H1 (cell line): ENCODE data around the gene TPPP2. TPM values are rescaled to one million over a fixed set of nuclear protein-coding genes. Genes with fewer than 3 reads are reported as not detected.

Experiments
- CTCF ChIA-PET: fragments of 300-600 bp; sonication (Branson Sonifier 250); formaldehyde crosslinking; loops from one replicate; lab custom pipeline; 2021; ENCODE audit not compliant: partially characterized antibody; lab: Charles Lee
- POLR2A ChIA-PET: fragments of 300-600 bp; sonication (Branson Sonifier 250); formaldehyde crosslinking; loops from one replicate; lab custom pipeline; 2021; ENCODE audit warnings: inconsistent platforms; ENCODE audit not compliant: partially characterized antibody; lab: Charles Lee
- DNase-seq, 2 experiments: peaks; one replicate each; pipeline versions ENCODE4 v3.0.0 to v3.0.0-alpha.2; 2010 to 2022; ENCODE audit warnings: low spot score in 2 of 2, low read depth in 1 of 2, mixed read lengths in 1 of 2
- FAIRE-seq: peaks from 2 replicates; lab custom pipeline; 2011; peaks lifted over from hg19 to GRCh38; lab: Jason Lieb, UNC
- H2AFZ ChIP-seq: 2 replicates; pipeline ENCODE4 v1.8.1; 2012; ENCODE audit warnings: low read length, inconsistent platforms
- H2AK5ac ChIP-seq: 2 replicates; pipeline ENCODE4 v1.6.1; 2013; ENCODE audit warnings: low read depth, low read length
- H2BK120ac ChIP-seq: replicated peaks from 2 replicates; pipeline ENCODE3; 2013; ENCODE audit warnings: low read depth, low read length, inconsistent platforms
- H2BK12ac ChIP-seq: 2 replicates; pipeline ENCODE4 v1.6.1; 2013; ENCODE audit warnings: low read depth, low read length
- H2BK15ac ChIP-seq: 2 replicates; pipeline ENCODE4 v1.6.1; 2013; ENCODE audit warnings: low read length
- H2BK20ac ChIP-seq: 2 replicates; pipeline ENCODE4 v1.6.1; 2013; ENCODE audit warnings: low read length
- H2BK5ac ChIP-seq: 2 replicates; pipeline ENCODE4 v1.6.1; 2013; ENCODE audit warnings: low read depth, low read length
- H3K14ac ChIP-seq: 2 replicates; pipeline ENCODE4 v1.6.1; 2013; ENCODE audit warnings: inconsistent platforms; ENCODE audit not compliant: insufficient read length
- H3K18ac ChIP-seq: 2 replicates; pipeline ENCODE4 v1.6.1; 2013; ENCODE audit warnings: low read length; ENCODE audit errors: extremely low read depth
- H3K23ac ChIP-seq: 2 replicates; pipeline ENCODE4 v1.6.1; 2013; ENCODE audit warnings: inconsistent platforms; ENCODE audit not compliant: insufficient read length
- H3K23me2 ChIP-seq: 2 replicates; pipeline ENCODE4 v1.6.1; 2013; ENCODE audit warnings: low read depth, low read length
- H3K27ac ChIP-seq: 2 replicates; pipeline ENCODE4 v1.6.1; 2011; ENCODE audit warnings: low read depth, low read length, inconsistent platforms
- H3K27me3 ChIP-seq, 4 experiments: replicated peaks in 1 of 4; 1 replicate in 1 of 4; 2 replicates in 3 of 4; pipeline versions ENCODE4 v1.6.1 to v1.8.1; 2011 to 2013; ENCODE audit warnings: low read length in 3 of 4, mild to moderate bottlenecking in 3 of 4, inconsistent platforms in 2 of 4, mixed read lengths in 2 of 4, moderate library complexity in 1 of 4; ENCODE audit not compliant: control insufficient read depth in 3 of 4, insufficient read depth in 3 of 4; ENCODE audit errors: extremely low read depth in 1 of 4
- H3K36me3 ChIP-seq, 4 experiments: 2 replicates each; pipeline versions ENCODE4 v1.6.1 to v1.8.1; 2011 to 2013; ENCODE audit warnings: mild to moderate bottlenecking in 4 of 4, low read length in 3 of 4, moderate library complexity in 2 of 4, control low read depth in 1 of 4, inconsistent platforms in 1 of 4; ENCODE audit not compliant: insufficient read depth in 4 of 4, control insufficient read depth in 2 of 4
- H3K4ac ChIP-seq: replicated peaks from 2 replicates; pipeline ENCODE3; 2013; ENCODE audit warnings: low read length, low read depth, mixed read lengths, inconsistent platforms; ENCODE audit not compliant: insufficient read length
- H3K4me1 ChIP-seq, 4 experiments: replicated peaks in 1 of 4; 1 replicate in 1 of 4; 2 replicates in 3 of 4; pipeline versions ENCODE4 v1.6.1 to v1.8.1; 2011 to 2013; ENCODE audit warnings: low read length in 3 of 4, inconsistent platforms in 2 of 4, mixed read lengths in 1 of 4; ENCODE audit not compliant: insufficient read depth in 4 of 4, control insufficient read depth in 3 of 4
- H3K4me2 ChIP-seq, 2 experiments: 2 replicates each; pipeline versions ENCODE4 v1.6.1 to v1.8.1; 2011 to 2013; ENCODE audit warnings: low read depth in 2 of 2, low read length in 2 of 2, control low read depth in 1 of 2, inconsistent platforms in 1 of 2, mild to moderate bottlenecking in 1 of 2; ENCODE audit not compliant: insufficient read depth in 1 of 2
- H3K4me3 ChIP-seq, 4 experiments: fragments of 200-600, 300-600 bp in 1 of 4; sonication (generic), shearing (Covaris generic), sonication (Bioruptor Twin) in 1 of 4; 2 replicates each; pipeline versions ENCODE4 v1.5.1 to v1.8.1; 2011 to 2016; ENCODE audit warnings: low read length in 4 of 4, low read depth in 3 of 4, control low read depth in 2 of 4, inconsistent platforms in 2 of 4, mild to moderate bottlenecking in 2 of 4, mixed read lengths in 1 of 4, moderate library complexity in 1 of 4; ENCODE audit not compliant: insufficient read depth in 2 of 4; ENCODE audit errors: extremely low read depth in 1 of 4
- H3K56ac ChIP-seq: replicated peaks from 2 replicates; pipeline ENCODE3; 2013; ENCODE audit warnings: low read depth, mild to moderate bottlenecking, mixed read lengths, low read length, inconsistent platforms; ENCODE audit not compliant: insufficient read length
- H3K79me1 ChIP-seq: 2 replicates; pipeline ENCODE4 v1.6.1; 2013; ENCODE audit warnings: low read depth, low read length, control low read depth
- H3K79me2 ChIP-seq, 2 experiments: 2 replicates each; pipeline versions ENCODE4 v1.6.1 to v1.8.1; 2012 to 2013; ENCODE audit warnings: low read length in 2 of 2, mild to moderate bottlenecking in 2 of 2, inconsistent platforms in 1 of 2; ENCODE audit not compliant: insufficient read depth in 2 of 2, control insufficient read depth in 1 of 2
- H3K9ac ChIP-seq, 4 experiments: replicated peaks in 1 of 4; 1 replicate in 1 of 4; 2 replicates in 3 of 4; pipeline versions ENCODE4 v1.6.1 to v1.8.1; 2011 to 2013; ENCODE audit warnings: low read depth in 3 of 4, low read length in 3 of 4, control low read depth in 2 of 4, mild to moderate bottlenecking in 2 of 4, moderate library complexity in 2 of 4, inconsistent platforms in 1 of 4; ENCODE audit errors: extremely low read depth in 1 of 4
- H3K9me3 ChIP-seq, 2 experiments: 2 replicates each; pipeline versions ENCODE4 v1.6.1 to v1.8.1; 2012 to 2013; ENCODE audit warnings: mild to moderate bottlenecking in 2 of 2, moderate library complexity in 2 of 2, control low read depth in 1 of 2, inconsistent platforms in 1 of 2, low read depth in 1 of 2, low read length in 1 of 2, mixed read lengths in 1 of 2; ENCODE audit not compliant: insufficient read depth in 2 of 2
- H4K20me1 ChIP-seq, 2 experiments: replicated peaks in 1 of 2; 2 replicates each; pipeline versions ENCODE3 to v1.8.1; 2011 to 2013; ENCODE audit warnings: inconsistent platforms in 2 of 2, low read length in 2 of 2, mild to moderate bottlenecking in 1 of 2; ENCODE audit not compliant: insufficient read depth in 2 of 2, control insufficient read depth in 1 of 2
- H4K5ac ChIP-seq: 2 replicates; pipeline ENCODE4 v1.6.1; 2013; ENCODE audit warnings: low read length, low read depth, mixed read lengths, inconsistent platforms; ENCODE audit not compliant: insufficient read length
- H4K8ac ChIP-seq: 2 replicates; pipeline ENCODE4 v1.8.0; 2013; ENCODE audit warnings: mild to moderate bottlenecking, moderate library complexity, low read length, inconsistent platforms; ENCODE audit not compliant: insufficient read depth; ENCODE audit errors: extremely low read depth
- H4K91ac ChIP-seq: replicated peaks from 2 replicates; pipeline ENCODE3; 2013; ENCODE audit warnings: low read length, mixed read lengths, inconsistent platforms; ENCODE audit not compliant: insufficient read length
- ASH2L ChIP-seq: fragments of 200-600, 300-600 bp; sonication (generic); IDR thresholded peaks from one replicate; pipeline ENCODE4 v1.7.1; 2017; ENCODE audit warnings: low read length
- ATF3 ChIP-seq: IDR thresholded peaks from 2 replicates; pipeline ENCODE4 v1.6.1; 2011; ENCODE audit warnings: low read depth, mild to moderate bottlenecking, low read length; ENCODE audit not compliant: insufficient read depth
- EP300 ChIP-seq, 2 experiments: IDR thresholded peaks; 1 replicate in 1 of 2; 2 replicates in 1 of 2; pipeline ENCODE4 v1.6.1; 2011 to 2012; ENCODE audit warnings: low read depth in 2 of 2, low read length in 2 of 2, mild to moderate bottlenecking in 2 of 2, borderline replicate concordance in 1 of 2, inconsistent platforms in 1 of 2, moderate library complexity in 1 of 2
- KDM4A ChIP-seq: IDR thresholded peaks from one replicate; pipeline ENCODE4 v1.7.1; 2012; ENCODE audit warnings: low read depth, mild to moderate bottlenecking, moderate library complexity, low read length, inconsistent platforms; ENCODE audit not compliant: severe bottlenecking
- RBBP5 ChIP-seq: IDR thresholded peaks from 2 replicates; pipeline ENCODE4 v1.7.1; 2012; ENCODE audit warnings: low read depth, mild to moderate bottlenecking, inconsistent platforms, low read length, moderate library complexity, borderline replicate concordance
- RNF2 ChIP-seq: fragments of 200-900, 300-1000 bp; sonication (generic); IDR thresholded peaks from 2 replicates; pipeline ENCODE4 v1.7.1; 2016; ENCODE audit warnings: borderline replicate concordance, low read depth, mild to moderate bottlenecking, antibody characterized with exemption, low read length; ENCODE audit not compliant: poor library complexity, severe bottlenecking; ENCODE audit errors: missing control alignments
- SIN3A ChIP-seq, 2 experiments: IDR thresholded peaks in 1 of 2; conservative IDR thresholded peaks in 1 of 2; 2 replicates each; pipeline ENCODE4 v1.6.1; 2011 to 2012; ENCODE audit warnings: low read length in 2 of 2, improper control_type of control experiment in 1 of 2, low read depth in 1 of 2, mild to moderate bottlenecking in 1 of 2
- WGBS, 2 experiments: shearing (Covaris generic) in 1 of 2; methylation state at CpG; one replicate each; pipeline versions ENCODE4 v1.1.6 to v1.1.7; 2013 to 2015; ENCODE audit warnings: low lambda C conversion rate in 2 of 2, mixed read lengths in 2 of 2, inconsistent platforms in 1 of 2, low coverage in 1 of 2, missing lambda C conversion rate in 1 of 2; ENCODE audit not compliant: insufficient replicate concordance in 2 of 2, insufficient coverage in 1 of 2, insufficient read length in 1 of 2; ENCODE audit errors: extremely low coverage in 1 of 2, missing lambda C conversion rate in 1 of 2; 5-methylcytosine and 5-hydroxymethylcytosine counted together
- polyA plus RNA-seq, 7 experiments: library from polyadenylated mRNA; depleted of rRNA in 3 of 7; stranded (reverse) in 5 of 7; unstranded in 2 of 7; fragments of >200 nt in 5 of 7; fragments of 200-250 nt in 2 of 7; gene quantifications; 1 replicate in 5 of 7; 2 replicates in 1 of 7; 4 replicates in 1 of 7; pipeline versions ENCODE4 v1.2.1 to v1.2.3, GENCODE V29; 2011 to 2013; ENCODE audit warnings: missing spikeins in 2 of 7, mixed read lengths in 2 of 7
- total RNA-seq: library from RNA; stranded (reverse); fragmentation: NEBNext Ultra II Directional; extraction: Animal tissue kit (Norgen Biotek cat#: 25700); gene quantifications from 2 replicates; pipeline ENCODE4 v1.2.1, GENCODE V29; 2021

TPPP2 gene
- total and polyA plus RNA-seq, 2 of the 8 experiments (the other 6 are each of a cell fraction or from before 2014, with no cell fraction given): not detected

GRCh38 chr14:21048638-21049037 is 18.6 kb downstream of the TPPP2 start:
- H2AK5ac ChIP-seq: no peak overlapping the region
- H2BK15ac ChIP-seq: no peak overlapping the region
- CTCF ChIA-PET: interaction anchor here (1.0 to 3.7 kb wide), 9 partner anchors 9 to 88 kb away, joined by 3 to 28 read pairs (median 4); partner anchors contain the start of gene RNASE8
- no peaks in the 10 kb centered on the region for H3K79me2 ChIP-seq
- H3K23ac ChIP-seq: no peak overlapping the region
- WGBS, 2 experiments: 95% methylated on average over 2 of the region's 2 CpGs; no CpG with 5 or more reads in 1 of the 2 experiments
- no peaks in the 10 kb centered on the region for H3K36me3 ChIP-seq
- no peak overlapping the region for H4K8ac ChIP-seq
- no peak overlapping the region for H3K14ac ChIP-seq
- DNase-seq (no peak), FAIRE-seq (no peak)
- no peak overlapping the region for H4K5ac ChIP-seq
- H4K91ac ChIP-seq: no peak overlapping the region
- H3K4me1 ChIP-seq: no peaks in the 10 kb centered on the region
- no peak for TF ChIP-seq RNF2
- no peak for TF ChIP-seq SIN3A (conservative IDR thresholded peaks at IDR 0.05 in 1 of 2, IDR thresholded peaks at IDR 0.05 in 1 of 2; ENCODE audit: low read depth in 1 of 2, low read length in 2 of 2)
- TF ChIP-seq EP300 (IDR thresholded peaks at IDR 0.05; ENCODE audit: borderline replicate concordance in 1 of 2, low read depth in 2 of 2, low read length in 2 of 2): no peak
- no peak for TF ChIP-seq KDM4A
- TF ChIP-seq ASH2L: no peak
- TF ChIP-seq ATF3: no peak
- no peak for TF ChIP-seq RBBP5
- no peaks in the 10 kb centered on the region for H3K9me3 ChIP-seq
- no peaks in the 10 kb centered on the region for H3K27me3 ChIP-seq
- H3K9ac ChIP-seq: no peak overlapping the region
- H3K4me3 ChIP-seq: no peak overlapping the region
- no peak overlapping the region for H2BK20ac ChIP-seq
- no peak overlapping the region for H3K4ac ChIP-seq
- POLR2A ChIA-PET: interaction anchor here (0.6 to 1.3 kb wide), 2 partner anchors 9 to 470 kb away, joined by 3 read pairs; no protein-coding TSS in a partner anchor
- H2BK120ac ChIP-seq: no peak overlapping the region
- H3K56ac ChIP-seq: no peak overlapping the region
- no peaks in the 10 kb centered on the region for H3K23me2 ChIP-seq
- no peak overlapping the region for H2BK5ac ChIP-seq
- H3K4me2 ChIP-seq: no peak overlapping the region
- H2AFZ ChIP-seq: no peak overlapping the region
- no peaks in the 10 kb centered on the region for H3K79me1 ChIP-seq
- H4K20me1 ChIP-seq: no peaks in the 10 kb centered on the region
- no peak overlapping the region for H2BK12ac ChIP-seq
- no peak overlapping the region for H3K27ac ChIP-seq
- no peak overlapping the region for H3K18ac ChIP-seq
